ENCODE measurements around the gene LRRC49.

LRRC49 gene

DNA sequence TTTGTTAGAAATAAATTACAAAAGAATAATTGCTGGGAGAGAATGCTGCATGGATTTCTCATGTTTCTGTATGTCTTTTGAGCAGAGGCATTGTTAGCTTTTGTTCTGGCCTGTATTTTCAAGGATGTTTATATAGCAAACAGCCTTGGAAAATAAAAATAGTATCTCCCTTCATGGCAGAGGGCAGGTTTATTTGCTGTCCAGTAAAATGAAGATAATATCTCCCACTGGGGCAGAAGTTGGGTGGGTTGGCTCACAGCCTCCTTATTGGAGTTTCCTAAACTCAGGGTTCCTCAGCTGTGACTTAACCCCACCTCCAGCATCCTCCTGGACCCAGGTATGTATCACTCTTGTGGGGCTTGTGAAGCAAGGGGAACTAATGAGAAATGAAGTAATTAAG is 178.9 kb downstream of the LRRC49 start:
- TF ChIP-seq GATA3 (IDR thresholded peaks at IDR 0.05; ENCODE audit: low read depth, low read length), result no peak
- no peak for TF ChIP-seq GATA2 (IDR thresholded peaks at IDR 0.05; ENCODE audit: low read depth, low read length)

GRCh38 chr15:71072423-71072822 is 179.8 kb downstream of the LRRC49 start:
- TF ChIP-seq GATA3 (IDR thresholded peaks at IDR 0.05; ENCODE audit: low read depth, low read length) (no peak), GATA2 (IDR thresholded peaks at IDR 0.05; ENCODE audit: low read depth, low read length) (no peak)

- TF ChIP-seq GATA3 (IDR thresholded peaks at IDR 0.05; ENCODE audit: low read depth, low read length) (no peak), GATA2 (IDR thresholded peaks at IDR 0.05; ENCODE audit: low read depth, low read length) (no peak)
Observed at GRCh38 chr15:71078506-71079207, 186.0 kb downstream of the LRRC49 start.

DNA sequence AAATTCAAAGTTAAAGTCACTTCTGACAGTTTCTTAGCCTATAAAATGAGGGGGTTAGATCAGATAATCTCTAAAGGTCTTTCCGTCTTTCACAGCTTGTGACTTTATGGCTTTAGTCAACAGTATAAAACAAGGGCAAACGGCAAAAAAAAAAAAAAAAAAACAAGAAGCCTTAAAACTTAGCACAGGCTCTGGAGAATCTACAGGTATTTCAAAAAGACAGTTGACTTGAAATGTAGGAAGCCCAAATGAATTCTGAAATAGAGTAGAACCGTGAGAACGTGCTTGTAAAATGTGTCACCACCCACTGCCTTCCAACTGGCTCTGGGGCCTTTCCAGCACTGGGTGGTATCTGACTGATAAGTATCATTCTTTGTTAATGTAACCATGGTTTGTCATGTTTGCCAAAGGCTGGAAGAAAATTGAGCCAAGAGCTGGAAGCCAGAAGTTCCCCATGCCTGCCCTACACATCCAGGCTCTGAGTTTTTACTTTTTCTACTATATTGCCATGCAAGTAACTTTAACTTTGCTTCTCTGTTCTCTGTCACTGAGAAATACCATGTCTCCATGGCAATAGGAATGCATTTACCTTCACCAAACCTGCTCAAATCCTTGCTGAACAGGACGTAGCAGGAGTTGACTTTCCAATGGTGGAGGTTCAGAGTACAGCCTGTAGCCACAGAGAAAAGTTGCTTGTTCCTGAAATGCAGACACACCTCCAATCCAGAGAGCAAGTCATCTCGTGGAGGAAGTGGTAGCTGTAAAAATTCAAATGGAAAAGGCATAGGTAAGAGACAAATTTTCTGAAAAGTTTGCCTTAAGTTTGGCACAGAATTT is 186.8 kb downstream of the LRRC49 start:
- TF ChIP-seq GATA2 (IDR thresholded peaks at IDR 0.05; ENCODE audit: low read depth, low read length) (no peak), GATA3 (IDR thresholded peaks at IDR 0.05; ENCODE audit: low read depth, low read length) (no peak)

- no peak for TF ChIP-seq GATA3 (IDR thresholded peaks at IDR 0.05; ENCODE audit: low read depth, low read length)
- TF ChIP-seq GATA2 (IDR thresholded peaks at IDR 0.05; ENCODE audit: low read depth, low read length), result no peak
Observed at GRCh38 chr15:71080166-71080565, 187.5 kb downstream of the LRRC49 start.

GRCh38 chr15:71080705-71081104 is 188.1 kb downstream of the LRRC49 start:
- no peak for TF ChIP-seq GATA2 (IDR thresholded peaks at IDR 0.05; ENCODE audit: low read depth, low read length)
- TF ChIP-seq GATA3 (IDR thresholded peaks at IDR 0.05; ENCODE audit: low read depth, low read length), result no peak

DNA sequence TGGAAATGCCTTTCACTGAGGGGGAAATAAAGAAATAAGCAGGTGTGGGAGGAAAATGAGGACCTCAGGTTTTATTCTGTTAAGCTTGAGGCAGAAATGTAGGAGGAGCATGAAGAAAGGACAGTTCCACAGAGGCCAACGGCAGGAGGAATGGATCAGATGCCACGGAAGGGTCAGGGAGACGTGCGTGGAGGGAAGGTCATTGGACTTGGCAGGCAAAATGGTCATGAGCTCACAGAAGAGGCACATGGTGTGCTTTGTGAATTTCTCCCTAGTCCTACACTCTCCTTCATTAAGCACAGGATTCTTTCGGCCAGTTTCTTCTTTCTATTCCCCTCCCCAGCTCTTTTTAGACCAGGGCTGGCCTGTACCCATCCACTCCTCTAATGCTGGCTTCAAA is 190.2 kb downstream of the LRRC49 start:
- TF ChIP-seq GATA3 (IDR thresholded peaks at IDR 0.05; ENCODE audit: low read depth, low read length) (no peak), GATA2 (IDR thresholded peaks at IDR 0.05; ENCODE audit: low read depth, low read length) (no peak)

DNA sequence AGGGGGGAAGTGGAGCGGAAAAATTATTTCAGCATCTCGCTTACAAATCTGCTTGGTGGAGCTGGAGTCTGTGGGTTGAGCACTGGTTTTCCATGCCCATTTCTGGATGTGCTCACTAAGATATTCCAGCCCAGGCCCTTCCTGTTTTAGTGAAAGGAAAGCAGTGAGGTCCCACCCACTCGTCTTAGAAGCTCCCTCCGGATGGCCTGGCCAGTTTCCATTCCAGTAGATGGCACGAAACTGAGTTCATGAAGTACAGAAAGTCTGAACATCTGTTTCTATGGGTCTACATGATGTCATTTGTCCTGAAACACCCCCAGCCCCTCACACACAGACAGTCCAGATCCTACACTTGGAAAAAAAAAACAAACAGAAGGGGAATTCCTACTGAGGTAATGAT is 190.7 kb downstream of the LRRC49 start:
- no peak for TF ChIP-seq GATA2 (IDR thresholded peaks at IDR 0.05; ENCODE audit: low read depth, low read length)
- TF ChIP-seq GATA3 (IDR thresholded peaks at IDR 0.05; ENCODE audit: low read depth, low read length), result no peak

DNA sequence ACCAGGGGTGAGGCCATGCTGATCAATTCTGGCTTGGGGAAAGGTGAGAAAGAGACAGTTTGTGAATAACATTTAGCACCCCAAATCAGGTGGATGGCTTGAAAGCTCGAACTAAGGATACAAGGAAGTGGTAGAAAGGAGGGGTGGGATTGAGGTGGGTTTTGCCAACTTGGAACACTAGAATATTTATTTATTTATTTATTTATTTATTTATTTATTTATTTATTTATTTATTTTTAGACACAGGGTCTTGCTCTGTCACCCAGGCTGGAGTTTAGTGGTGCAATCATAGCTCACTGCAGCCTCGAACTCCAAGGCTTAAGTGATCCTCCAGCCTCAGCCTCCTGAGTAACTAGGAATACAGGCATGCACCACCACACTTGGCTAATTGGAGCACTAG is 191.6 kb downstream of the LRRC49 start:
- TF ChIP-seq GATA2 (IDR thresholded peaks at IDR 0.05; ENCODE audit: low read depth, low read length), result no peak
- no peak for TF ChIP-seq GATA3 (IDR thresholded peaks at IDR 0.05; ENCODE audit: low read depth, low read length)

- TF ChIP-seq GATA2 (IDR thresholded peaks at IDR 0.05; ENCODE audit: low read depth, low read length) (no peak), GATA3 (IDR thresholded peaks at IDR 0.05; ENCODE audit: low read depth, low read length) (no peak)
Observed at GRCh38 chr15:71085809-71086208, 193.2 kb downstream of the LRRC49 start.

DNA sequence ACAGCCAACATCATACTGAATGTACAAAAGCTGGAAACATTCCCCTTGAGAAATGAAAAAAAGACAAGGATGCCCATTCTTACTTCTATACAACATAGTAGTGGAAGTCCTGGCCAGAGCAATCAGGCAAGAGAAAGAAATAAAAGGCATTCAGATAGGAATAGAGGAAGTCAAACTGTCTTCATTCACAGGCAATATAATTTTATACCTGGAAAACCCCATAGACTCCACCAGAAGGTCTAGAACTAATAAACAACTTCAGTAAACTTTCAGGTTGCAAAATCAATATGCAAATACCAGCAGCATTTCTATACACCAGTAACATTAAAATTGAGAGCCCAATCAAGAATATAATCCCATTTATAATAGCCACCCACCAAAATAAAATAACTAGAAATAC is 195.5 kb downstream of the LRRC49 start:
- TF ChIP-seq GATA3 (IDR thresholded peaks at IDR 0.05; ENCODE audit: low read depth, low read length) (no peak), GATA2 (IDR thresholded peaks at IDR 0.05; ENCODE audit: low read depth, low read length) (no peak)

DNA sequence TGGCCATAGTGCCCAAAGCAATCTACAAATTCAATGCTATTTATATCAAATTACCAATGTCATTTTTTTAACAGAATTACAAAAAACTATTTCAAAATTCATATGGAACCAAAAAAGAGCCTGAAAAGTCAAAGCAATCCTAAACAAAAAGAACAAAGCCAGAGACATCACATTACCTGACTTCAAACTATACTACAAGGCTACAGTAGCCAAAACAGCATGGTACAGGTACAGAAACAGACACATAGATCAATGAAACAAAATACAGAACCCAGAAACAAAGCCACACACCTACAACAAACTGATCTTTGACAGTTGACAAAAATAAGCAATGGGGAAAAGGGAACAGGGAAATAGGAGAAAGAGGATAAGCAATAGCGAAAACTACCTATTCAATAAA is 196.1 kb downstream of the LRRC49 start:
- no peak for TF ChIP-seq GATA2 (IDR thresholded peaks at IDR 0.05; ENCODE audit: low read depth, low read length)
- TF ChIP-seq GATA3 (IDR thresholded peaks at IDR 0.05; ENCODE audit: low read depth, low read length), result no peak

DNA sequence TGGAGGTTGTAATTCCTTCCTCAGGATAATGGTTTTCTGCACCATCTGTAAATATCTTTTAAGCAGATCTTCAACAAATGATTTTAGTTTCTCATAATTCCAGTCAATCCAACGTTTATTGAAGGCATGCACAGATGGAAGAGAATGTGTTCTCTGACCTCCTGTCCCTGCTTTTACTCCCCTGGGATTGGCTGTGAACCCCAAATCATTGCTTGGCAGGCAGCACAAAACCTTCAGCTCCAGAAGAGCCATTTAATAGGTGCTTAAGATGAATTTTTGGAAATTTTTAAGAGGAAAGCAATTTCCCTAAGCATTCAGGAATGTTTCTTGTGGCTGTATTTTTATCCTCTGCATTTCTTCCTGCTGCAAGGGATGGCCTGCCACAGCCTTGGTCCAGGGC is 197.2 kb downstream of the LRRC49 start:
- no peak for TF ChIP-seq GATA2 (IDR thresholded peaks at IDR 0.05; ENCODE audit: low read depth, low read length)
- no peak for TF ChIP-seq GATA3 (IDR thresholded peaks at IDR 0.05; ENCODE audit: low read depth, low read length)

DNA sequence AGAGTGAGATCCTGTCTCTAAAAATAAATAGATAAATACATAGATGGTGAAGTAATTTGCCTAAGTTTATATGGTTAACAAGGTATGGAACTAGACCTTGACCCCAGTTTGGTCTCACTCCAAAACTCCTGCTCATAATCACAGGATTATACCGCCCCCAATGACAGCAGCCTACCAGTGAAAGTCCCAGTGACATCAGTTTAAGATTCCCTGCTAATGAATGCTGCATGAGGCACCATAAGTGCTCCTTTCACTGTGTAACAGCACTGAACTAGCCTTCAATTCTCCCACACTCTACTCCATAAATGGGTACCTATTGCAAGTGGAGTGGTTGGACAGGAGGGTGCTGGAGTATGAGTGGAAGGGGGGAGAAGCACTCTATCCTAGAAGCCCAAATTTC is 199.0 kb downstream of the LRRC49 start:
- no peak for TF ChIP-seq GATA2 (IDR thresholded peaks at IDR 0.05; ENCODE audit: low read depth, low read length)
- TF ChIP-seq GATA3 (IDR thresholded peaks at IDR 0.05; ENCODE audit: low read depth, low read length), result no peak

DNA sequence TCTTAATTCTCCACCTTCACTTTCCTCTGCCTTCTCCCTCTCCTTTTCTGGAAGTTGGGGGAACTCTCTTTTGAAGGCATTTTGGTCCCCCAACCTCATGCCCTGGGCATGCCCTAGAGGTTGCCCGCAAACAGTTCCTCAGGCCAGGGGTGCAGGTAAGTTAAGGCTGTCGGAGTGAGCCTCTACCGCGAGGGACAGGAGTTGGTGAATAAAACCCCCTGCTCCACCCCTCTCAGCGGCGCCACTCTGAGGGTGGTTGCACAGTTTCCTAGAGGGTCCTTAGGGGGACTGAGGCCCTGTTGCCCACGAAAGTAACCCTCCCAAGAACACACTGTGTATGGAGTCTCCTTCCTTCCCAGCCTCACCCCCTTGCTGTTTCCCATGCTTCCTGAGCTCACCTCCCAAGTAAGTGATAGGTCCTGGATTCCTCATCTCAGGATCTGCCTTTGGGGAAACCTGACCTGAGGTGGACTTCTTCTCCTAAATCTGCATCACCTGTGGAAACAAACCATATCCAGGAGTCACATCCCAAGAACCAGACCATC is 199.5 kb downstream of the LRRC49 start:
- TF ChIP-seq GATA2 (IDR thresholded peaks at IDR 0.05; ENCODE audit: low read depth, low read length) (no peak), GATA3 (IDR thresholded peaks at IDR 0.05; ENCODE audit: low read depth, low read length) (no peak)

Data from SH-SY5Y (cell line).